ENCODE results near the gene PRAMEF9.
"Not testable (repeated sequence)": the region's sequence is repeated elsewhere in the genome, so short reads cannot be mapped to it uniquely, and the experiment has no call there.

PRAMEF9 gene

GRCh38 chr1:13171548-13171947 lies at the start of gene PRAMEF9:
PRAMEF9 (plus strand) TSS chr1:13171848; CDS start chr1:13175281, 3,433 bp downstream.
- DNase-seq (ENCODE audit: low read depth): not testable (repeated sequence)

GRCh38 chr1:13155909-13156308 lies 15.7 kb upstream of the PRAMEF9 start, which contains the start of gene PRAMEF26:
PRAMEF26 (minus strand) TSS chr1:13156009; CDS start chr1:13153095, 2,914 bp downstream.
- not testable (repeated sequence) for DNase-seq (ENCODE audit: low read depth)

- DNase-seq (ENCODE audit: low read depth): not testable (repeated sequence)
These were observed 6.1 kb upstream of the PRAMEF9 start, which contains the start of gene HNRNPCL4 for GRCh38 chr1:13165531-13165930. HNRNPCL4 (minus strand) TSS chr1:13165631; CDS start chr1:13165467, 164 bp downstream.

- DNase-seq (ENCODE audit: low read depth): not testable (repeated sequence)
These were observed 29.7 kb downstream of the PRAMEF9 start, which contains the start of gene PRAMEF13 for GRCh38 chr1:13201309-13201708. PRAMEF13 (minus strand) TSS chr1:13201409; CDS start chr1:13199589, 1,820 bp downstream.

- DNase-seq (ENCODE audit: low read depth): not testable (repeated sequence)
These were observed 37.1 kb downstream of the PRAMEF9 start for GRCh38 chr1:13208712-13209111.

- DNase-seq (ENCODE audit: low read depth): not testable (repeated sequence)
These were observed 45.0 kb downstream of the PRAMEF9 start for GRCh38 chr1:13216619-13217018.

- DNase-seq (ENCODE audit: low read depth): not testable (repeated sequence)
These were observed 47.6 kb downstream of the PRAMEF9 start for GRCh38 chr1:13219203-13219602.

GRCh38 chr1:13222788-13223187 lies 51.1 kb downstream of the PRAMEF9 start:
- not testable (repeated sequence) for DNase-seq (ENCODE audit: low read depth)

GRCh38 chr1:13224480-13225060 lies 52.9 kb downstream of the PRAMEF9 start:
- DNase-seq (ENCODE audit: low read depth): no peak

GRCh38 chr1:13225675-13226204 lies 54.1 kb downstream of the PRAMEF9 start, which contains the start of gene PRAMEF18:
PRAMEF18 (minus strand) TSS chr1:13226154; CDS start chr1:13226106, 48 bp downstream.
- not testable (repeated sequence) for DNase-seq (ENCODE audit: low read depth)

GRCh38 chr1:13227271-13228055 lies 55.8 kb downstream of the PRAMEF9 start:
- DNase-seq (ENCODE audit: low read depth): not testable (repeated sequence)

- no peak for DNase-seq (ENCODE audit: low read depth)
These were observed 56.7 kb downstream of the PRAMEF9 start for GRCh38 chr1:13228343-13228781.
